Measurements from ENCODE around the gene GALNT10.

- TF ChIP-seq POLR2A (IDR thresholded peaks at IDR 0.05) (no peak), CTCF (IDR thresholded peaks at IDR 0.05) (no peak)
These were observed 15.8 kb downstream of the GALNT10 start for GRCh38 chr5:154206311-154206710.

Data from stomach (tissue), 4 donors.